GM23338 (cell line): ENCODE results near the gene ALDH6A1. TPM values are rescaled to one million over a fixed set of nuclear protein-coding genes. Genes with fewer than 3 reads are reported as not detected.
"Not testable (repeated sequence)": the region's sequence is repeated elsewhere in the genome, so short reads cannot be mapped to it uniquely, and the experiment has no call there.

Source experiments
- ATAC-seq: fragments of 200-7000 bp; cut with Tn5 transposase; 3 replicates; pipeline ENCODE4 v1.9.1; 2020
- DNase-seq: peaks from one replicate; pipeline ENCODE4 v3.0.0-alpha.2; 2015; ENCODE audit warnings: low spot score
- H2AFZ ChIP-seq: fragments of 200-600 bp; sonication (generic); 2 replicates; pipeline ENCODE4 v1.8.0; 2016; ENCODE audit warnings: antibody characterized with exemption, mild to moderate bottlenecking, moderate library complexity
- H3F3A ChIP-seq: fragments of 200-600 bp; sonication (generic); replicated peaks from 2 replicates; pipeline ENCODE4 v1.8.0; 2017; ENCODE audit warnings: antibody characterized with exemption, mixed run types, low read depth
- H3K27ac ChIP-seq: fragments of 200-600 bp; sonication (generic); 2 replicates; pipeline ENCODE4 v1.6.1; 2016; ENCODE audit warnings: low read depth
- H3K27me3 ChIP-seq: fragments of 200-600 bp; sonication (generic); 2 replicates; pipeline ENCODE4 v1.8.0; 2016; ENCODE audit warnings: mild to moderate bottlenecking, mixed run types, moderate library complexity; ENCODE audit not compliant: insufficient read depth
- H3K36me3 ChIP-seq: fragments of 200-600 bp; sonication (generic); 2 replicates; pipeline ENCODE4 v1.8.0; 2016; ENCODE audit warnings: mild to moderate bottlenecking; ENCODE audit not compliant: insufficient read depth
- H3K4me1 ChIP-seq: fragments of 200-600 bp; sonication (generic); 2 replicates; pipeline ENCODE4 v1.8.0; 2016; ENCODE audit warnings: mild to moderate bottlenecking, moderate library complexity; ENCODE audit not compliant: insufficient read depth
- H3K4me2 ChIP-seq: fragments of 200-600 bp; sonication (generic); 2 replicates; pipeline ENCODE4 v1.7.1; 2017; ENCODE audit warnings: mixed run types
- H3K4me3 ChIP-seq: fragments of 200-600 bp; sonication (generic); 2 replicates; pipeline ENCODE4 v1.6.1; 2016; ENCODE audit warnings: mixed run types
- H3K79me2 ChIP-seq: fragments of 200-600 bp; sonication (generic); replicated peaks from 2 replicates; pipeline ENCODE4 v1.8.0; 2017; ENCODE audit warnings: mild to moderate bottlenecking; ENCODE audit not compliant: insufficient read depth
- H3K9me2 ChIP-seq: fragments of 200-600 bp; sonication (generic); 2 replicates; pipeline ENCODE4 v1.8.0; 2017; ENCODE audit not compliant: insufficient read depth
- H4K20me1 ChIP-seq: fragments of 200-600 bp; sonication (generic); replicated peaks from 2 replicates; pipeline ENCODE4 v1.8.0; 2017; ENCODE audit warnings: mild to moderate bottlenecking; ENCODE audit not compliant: insufficient read depth
- H3K27ac Mint-ChIP-seq: 2 replicates; pipeline ENCODE4 v1.8.0; 2020; ENCODE audit warnings: inconsistent platforms, mild to moderate bottlenecking, moderate library complexity, mixed read lengths
- H3K27me3 Mint-ChIP-seq: 3 replicates; pipeline ENCODE4 v1.8.0; 2022; ENCODE audit warnings: low read depth, mild to moderate bottlenecking, moderate library complexity, mixed read lengths, inconsistent platforms; ENCODE audit not compliant: insufficient read depth, poor library complexity
- H3K36me3 Mint-ChIP-seq: 3 replicates; pipeline ENCODE4 v1.8.0; 2021; ENCODE audit warnings: low read depth, mild to moderate bottlenecking, inconsistent platforms, moderate library complexity, mixed read lengths
- H3K4me1 Mint-ChIP-seq: 3 replicates; pipeline ENCODE4 v1.8.0; 2020; ENCODE audit warnings: mild to moderate bottlenecking, inconsistent platforms, mixed read lengths
- H3K4me3 Mint-ChIP-seq: 3 replicates; pipeline ENCODE4 v1.8.0; 2021; ENCODE audit warnings: moderate library complexity, mild to moderate bottlenecking, inconsistent platforms, mixed read lengths
- H3K9me3 Mint-ChIP-seq: 3 replicates; pipeline ENCODE4 v1.8.0; 2020; ENCODE audit warnings: moderate library complexity, mild to moderate bottlenecking, inconsistent platforms, mixed read lengths
- CREB1 ChIP-seq: fragments of 250-450 bp; sonication (Bioruptor Pico); IDR thresholded peaks from 2 replicates; pipeline ENCODE4 v1.5.0; 2020; ENCODE audit warnings: low read depth, mild to moderate bottlenecking, moderate library complexity
- ETS1 ChIP-seq: IDR thresholded peaks from 2 replicates; pipeline ENCODE4 v1.6.1; 2016; ENCODE audit warnings: antibody characterized with exemption
- EZH2 ChIP-seq: fragments of 200-600 bp; sonication (generic); IDR thresholded peaks from one replicate; pipeline ENCODE4 v1.8.0; 2017; ENCODE audit warnings: antibody characterized with exemption, mild to moderate bottlenecking, low read depth; ENCODE audit not compliant: unreplicated experiment
- EZH2phosphoT487 ChIP-seq: fragments of 200-600 bp; sonication (generic); IDR thresholded peaks from one replicate; pipeline ENCODE4 v1.8.1; 2018; ENCODE audit warnings: antibody characterized with exemption; ENCODE audit not compliant: unreplicated experiment
- JUNB ChIP-seq: IDR thresholded peaks from one replicate; pipeline ENCODE4 v1.6.1; 2016; ENCODE audit warnings: antibody characterized with exemption; ENCODE audit not compliant: unreplicated experiment
- NANOG ChIP-seq: IDR thresholded peaks from 2 replicates; pipeline ENCODE4 v1.6.1; 2016; ENCODE audit warnings: antibody characterized with exemption, borderline replicate concordance
- REST ChIP-seq: IDR thresholded peaks from one replicate; pipeline ENCODE4 v1.6.1; 2018; ENCODE audit warnings: antibody characterized with exemption; ENCODE audit not compliant: unreplicated experiment
- ZNF462 ChIP-seq: fragments of 250-450 bp; sonication (Bioruptor Pico); IDR thresholded peaks from 2 replicates; pipeline ENCODE4 v1.5.0; 2020; ENCODE audit warnings: mild to moderate bottlenecking, moderate library complexity
- polyA plus RNA-seq: library from polyadenylated mRNA; unstranded; fragments of >200 nt; fragmentation: Nextera tagmentation; extraction: Ambion mirVana; gene quantifications from 2 replicates; pipeline ENCODE4 v1.2.1, GENCODE V29; 2016
- total RNA-seq: library from RNA; depleted of rRNA; stranded (reverse); fragments of >200 nt; shearing (Covaris generic); gene quantifications from 2 replicates; pipeline ENCODE4 v1.2.3, GENCODE V29; 2014

ALDH6A1 gene
- total and polyA plus RNA-seq, 2 experiments from 2014 or later, result 16.1 to 28.0 TPM

- Histone ChIP-seq H3K27me3 (no peaks in the 10 kb centered on the region), H3K9me2 (no peaks in the 10 kb centered on the region), H3F3A (no peaks in the 10 kb centered on the region), H3K79me2 (no peaks in the 10 kb centered on the region), H3K4me3 (no peak overlapping the region), H3K4me2 (no peak overlapping the region), H2AFZ (no peak overlapping the region), H3K27ac (no peak overlapping the region), H4K20me1 (0 out of 2 replicates have a peak, but pooled peaks cover 3% of the 10 kb centered on the region), H3K4me1 (no peaks in the 10 kb centered on the region), H3K36me3 (peaks cover 10% of the 10 kb centered on the region; the same call in 1 of the 2 replicates)
- Mint-ChIP-seq H3K27me3 (no peaks in the 10 kb centered on the region), H3K4me1 (no peaks in the 10 kb centered on the region), H3K36me3 (peaks cover 20% of the 10 kb centered on the region), H3K9me3 (no peaks in the 10 kb centered on the region; the same call in 1 of the 3 replicates), H3K4me3 (no peak overlapping the region), H3K27ac (no peak overlapping the region)
- DNase-seq (no peak), ATAC-seq (no peak)
- TF ChIP-seq ETS1 (no peak), CREB1 (no peak), EZH2 (no peak), JUNB (no peak), ZNF462 (CRISPR knock-in tag) (no peak), EZH2phosphoT487 (no peak), NANOG (no peak), REST (no peak)
Measured at GRCh38 chr14:74126315-74127013, 42.2 kb upstream of the ALDH6A1 start.

DNA sequence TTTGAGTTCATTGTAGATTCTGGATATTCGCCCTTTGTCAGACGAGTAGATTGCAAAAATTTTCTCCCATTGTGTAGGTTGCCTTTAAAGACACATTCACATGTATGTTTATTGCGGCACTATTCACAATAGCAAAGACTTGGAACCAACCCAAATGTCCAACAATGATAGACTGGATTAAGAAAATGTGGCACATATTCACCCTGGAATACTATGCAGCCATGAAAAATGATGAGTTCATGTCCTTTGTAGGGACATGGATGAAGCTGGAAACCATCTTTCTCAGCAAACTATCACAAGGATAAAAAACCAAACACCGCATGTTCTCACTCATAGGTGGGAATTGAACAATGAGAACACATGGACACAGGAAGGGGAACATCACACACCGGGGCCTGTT lies 41.2 kb upstream of the ALDH6A1 start:
- H3K79me2 ChIP-seq, H3K4me1 ChIP-seq, H3K4me3 ChIP-seq, H3F3A ChIP-seq, H3K36me3 ChIP-seq, DNase-seq, H3K27me3 Mint-ChIP-seq, H3K27ac Mint-ChIP-seq, H3K9me2 ChIP-seq, H3K9me3 Mint-ChIP-seq, H3K4me1 Mint-ChIP-seq, H3K4me2 ChIP-seq, H2AFZ ChIP-seq, H3K27ac ChIP-seq, H3K4me3 Mint-ChIP-seq, H4K20me1 ChIP-seq, ATAC-seq, H3K27me3 ChIP-seq: not testable (repeated sequence)
- peaks cover 25% of the 10 kb centered on the region for H3K36me3 Mint-ChIP-seq
